Renal pelvis (tissue), 4 donors: ENCODE measurements around the gene PRDM12. TPM values are rescaled to one million over a fixed set of nuclear protein-coding genes. Genes with fewer than 3 reads are reported as not detected.

Source experiments
- DNase-seq: peaks from one replicate; pipeline ENCODE4 v3.0.0-alpha.2; 2013
- polyA plus RNA-seq, 3 donors: library from polyadenylated mRNA; unstranded; fragments of 120-200 nt; gene quantifications; one replicate each; pipeline ENCODE4 v1.2.1, GENCODE V29; 2013; ENCODE audit not compliant: insufficient read length in 3 of 3

The PRDM12 gene
- polyA plus RNA-seq, 3 donors = not detected

DNA sequence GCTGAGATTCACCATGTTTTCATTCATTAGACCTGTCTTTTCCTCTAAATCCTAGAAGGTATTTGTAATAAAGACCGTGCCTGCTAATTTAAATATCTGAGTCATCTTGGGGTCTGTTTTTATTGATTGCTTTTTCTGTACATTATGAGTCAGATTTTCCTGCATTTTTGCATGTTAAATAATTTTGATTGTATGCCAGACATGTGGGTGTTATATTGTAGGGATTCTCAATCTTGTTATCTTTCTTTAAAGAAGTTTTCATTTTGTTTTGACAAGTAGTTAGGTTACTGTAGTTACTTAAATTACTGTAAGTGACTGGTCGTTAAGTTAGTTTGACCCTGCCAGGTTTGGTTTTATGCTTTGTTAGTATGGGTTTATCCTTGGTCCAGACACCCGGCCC, 64.3 kb downstream of the PRDM12 start:
- no peak for DNase-seq

DNA sequence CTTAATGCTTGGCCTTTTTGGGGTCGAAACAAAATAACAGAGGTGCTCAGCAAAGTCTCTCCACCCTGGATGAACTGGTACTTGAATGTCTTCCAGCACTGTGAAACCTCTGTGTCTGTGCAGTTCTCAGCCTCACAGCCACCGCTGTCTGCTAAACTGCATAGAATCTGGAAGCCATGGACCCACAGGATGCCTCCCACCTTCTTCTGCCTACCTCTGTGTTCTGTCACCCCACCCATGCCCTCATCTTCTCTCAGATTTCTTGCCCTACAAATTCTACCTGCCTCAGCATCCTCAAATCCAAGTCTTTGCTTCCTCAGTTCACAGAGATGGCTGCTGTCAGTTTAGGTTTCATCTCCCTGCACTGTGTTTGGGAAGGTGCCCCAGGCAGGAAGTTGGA, 64.8 kb downstream of the PRDM12 start:
- DNase-seq = no peak

DNA sequence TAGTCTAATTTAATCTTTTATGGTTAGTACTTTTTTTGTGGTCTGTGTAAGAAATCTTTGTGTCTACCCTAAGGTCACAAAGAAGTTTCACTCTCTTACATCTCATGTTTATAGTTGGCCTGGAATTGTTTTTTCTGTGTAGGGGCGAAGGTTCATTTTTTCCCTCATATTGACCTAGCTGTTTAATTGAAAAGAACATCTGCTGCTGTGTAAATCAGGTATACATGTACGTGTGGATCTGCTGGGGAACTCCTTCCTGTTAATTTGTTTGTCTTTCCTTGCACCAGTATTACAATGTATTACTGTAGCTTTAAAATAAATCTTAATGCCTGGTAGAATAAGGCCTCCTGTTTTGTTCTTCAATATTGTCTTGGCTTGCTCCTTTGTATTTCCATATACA, 67.0 kb downstream of the PRDM12 start:
- DNase-seq = no peak

DNA sequence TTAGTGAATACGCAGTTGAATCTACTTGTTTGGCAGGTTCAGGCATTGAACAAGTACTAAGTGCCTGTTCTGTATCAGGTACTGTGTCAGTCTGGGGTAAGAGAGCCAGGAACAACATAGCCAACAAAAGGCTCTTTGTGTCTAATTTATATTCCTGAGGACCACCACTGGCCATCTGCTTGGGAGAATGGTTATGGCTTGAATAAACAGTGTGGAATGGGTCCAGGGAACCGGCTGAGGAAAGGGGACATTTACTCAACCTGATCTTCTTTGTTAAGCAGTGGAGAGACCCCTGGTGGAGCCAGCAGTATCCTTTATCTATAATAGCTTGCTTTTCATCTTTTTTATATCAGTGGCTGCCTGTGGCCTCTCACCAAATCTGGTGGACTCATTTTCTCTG, 67.7 kb downstream of the PRDM12 start:
- DNase-seq = no peak

Other genes with a start within 250 kb of the PRDM12 start
- gene ASS1, start 219.6 kb upstream of the PRDM12 start, polyA plus RNA-seq = 100 to 1,000 TPM; 329 to 346 (median 337) TPM
- gene FUBP3, start 85.0 kb upstream of the PRDM12 start, polyA plus RNA-seq = 10 to 100 TPM; 78.7 to 83.7 (median 81.9) TPM
- gene EXOSC2, start 29.2 kb downstream of the PRDM12 start, polyA plus RNA-seq = 10 to 100 TPM; 40.0 to 53.9 (median 44.0) TPM
- 10 to 100 TPM; 75.1 to 93.9 (median 82.2) TPM for gene ABL1, start 170.7 kb downstream of the PRDM12 start, polyA plus RNA-seq
- under 1 TPM; 0.40 to 0.58 (median 0.56) TPM for gene QRFP, start 232.2 kb downstream of the PRDM12 start, polyA plus RNA-seq